ENCODE results near the gene ALKBH1. TPM values are rescaled to one million over a fixed set of nuclear protein-coding genes. Genes with fewer than 3 reads are reported as not detected.

ALKBH1 gene
- total and polyA plus RNA-seq, 2 of the 13 experiments (the other 11 are each of a cell fraction or from before 2014, with no cell fraction given): 12.5 to 14.3 TPM

- TF ChIP-seq ZBTB33 (CRISPR knock-in tag; IDR thresholded peaks at IDR 0.05): no peak
- TF ChIP-seq KAT7 (CRISPR knock-in tag; IDR thresholded peaks at IDR 0.05; ENCODE audit: borderline replicate concordance): no peak
These were observed 65.4 kb downstream of the ALKBH1 start (continued) for GRCh38 chr14:77642407-77642806.

- CTCF ChIA-PET (ENCODE audit: low intra/inter-chr PET ratio, low total read pairs): no interaction called here
- no peak overlapping the region for H3K4me3 ChIP-seq (replicated peaks in 1 of 3; ENCODE audit: insufficient read depth in 1 of 3, low read depth in 2 of 3, low read length in 3 of 3)
- no peaks in the 10 kb centered on the region for H3K79me2 ChIP-seq (ENCODE audit: insufficient read depth, low read length)
These were observed 66.1 kb downstream of the ALKBH1 start for GRCh38 chr14:77641534-77642341.

More at GRCh38 chr14:77641534-77642341, 66.1 kb downstream of the ALKBH1 start:
- 75% methylated on average over 46 of the region's 47 CpGs for WGBS (ENCODE audit: low lambda C conversion rate)
- in situ Hi-C loops (cut with HindIII; ENCODE audit: extremely low pct_ligation_motif_present, low pct_unique_long_range_greater_than_20kb): no loop called here
- intact Hi-C loops (cut with micrococcal nuclease; ENCODE audit: unreplicated experiment): no loop called here
- peaks cover 21% of the 10 kb centered on the region for H3K4me1 ChIP-seq (ENCODE audit: insufficient read depth, low read length)
- peaks cover 0 to 1% of the 10 kb centered on the region in 2 experiments; a peak in 1 of 5 replicates for H3K27me3 ChIP-seq (ENCODE audit: control insufficient read depth in 1 of 2, insufficient read depth in 2 of 2, low read length in 2 of 2)
- H3K4me2 ChIP-seq (ENCODE audit: low read depth, low read length): peak overlapping the region; percentile 42; the same call in 1 of the 2 replicates
- no peaks in the 10 kb centered on the region for H3K9me3 ChIP-seq (ENCODE audit: low read length)
- H3K9ac ChIP-seq (ENCODE audit: insufficient read depth, low read depth, low read length): no peak overlapping the region
- no peak overlapping the region for H3K27ac ChIP-seq (ENCODE audit: extremely low read length, insufficient read depth, low read length)
- DNase-seq (ENCODE audit: low spot score): no peak
- ATAC-seq: no peak; the same call in 1 of the 3 replicates
- H2AFZ ChIP-seq (ENCODE audit: low read length): peak overlapping the region; percentile 23
- POLR2A ChIA-PET: no interaction called here
- TF ChIP-seq PCBP2 (optimal IDR thresholded peaks at IDR 0.05; ENCODE audit: low read depth, low read length, poor library complexity, severe bottlenecking): no peak
- TF ChIP-seq PTBP1 (IDR thresholded peaks at IDR 0.05; ENCODE audit: low read depth, low read length, poor library complexity, severe bottlenecking): no peak
- TF ChIP-seq NCOA5 (CRISPR knock-in tag; IDR thresholded peaks at IDR 0.05): no peak
- no peak for TF ChIP-seq ZNF672 (CRISPR knock-in tag; IDR thresholded peaks at IDR 0.05)
- TF ChIP-seq TRIM24 (CRISPR knock-in tag; IDR thresholded peaks at IDR 0.05): no peak
- TF ChIP-seq PHF5A (CRISPR knock-in tag; IDR thresholded peaks at IDR 0.05; ENCODE audit: low read depth, unreplicated experiment): no peak
- TF ChIP-seq TAF1 (CRISPR knock-in tag; IDR thresholded peaks at IDR 0.05): no peak
- no peak for TF ChIP-seq KDM1A (CRISPR knock-in tag; IDR thresholded peaks at IDR 0.05)
- no peak for TF ChIP-seq ZNF280B (CRISPR knock-in tag; IDR thresholded peaks at IDR 0.05; ENCODE audit: borderline replicate concordance)
- TF ChIP-seq YY1 (IDR thresholded peaks at IDR 0.05; ENCODE audit: insufficient read depth, insufficient replicate concordance, low read depth, low read length): no peak
- TF ChIP-seq ZNF674 (CRISPR knock-in tag; IDR thresholded peaks at IDR 0.05; ENCODE audit: low read depth): no peak
- FAIRE-seq: no peak
- no TSS peak for BruUV-seq (replicated peaks)
- no peaks in the 10 kb centered on the region for H4K20me1 ChIP-seq (ENCODE audit: insufficient read depth, low read length)
- no peaks in the 10 kb centered on the region for H3K36me3 ChIP-seq (replicated peaks in 1 of 2; ENCODE audit: control insufficient read depth in 1 of 2, insufficient read depth in 2 of 2, low read length in 2 of 2)
